Stromal cell of bone marrow (primary cell): ENCODE results near the gene FOXM1.

Source experiments
- DNase-seq: peaks from one replicate; pipeline ENCODE4 v3.0.0-alpha.2; 2012; ENCODE audit warnings: low read depth

The FOXM1 gene, protein sequence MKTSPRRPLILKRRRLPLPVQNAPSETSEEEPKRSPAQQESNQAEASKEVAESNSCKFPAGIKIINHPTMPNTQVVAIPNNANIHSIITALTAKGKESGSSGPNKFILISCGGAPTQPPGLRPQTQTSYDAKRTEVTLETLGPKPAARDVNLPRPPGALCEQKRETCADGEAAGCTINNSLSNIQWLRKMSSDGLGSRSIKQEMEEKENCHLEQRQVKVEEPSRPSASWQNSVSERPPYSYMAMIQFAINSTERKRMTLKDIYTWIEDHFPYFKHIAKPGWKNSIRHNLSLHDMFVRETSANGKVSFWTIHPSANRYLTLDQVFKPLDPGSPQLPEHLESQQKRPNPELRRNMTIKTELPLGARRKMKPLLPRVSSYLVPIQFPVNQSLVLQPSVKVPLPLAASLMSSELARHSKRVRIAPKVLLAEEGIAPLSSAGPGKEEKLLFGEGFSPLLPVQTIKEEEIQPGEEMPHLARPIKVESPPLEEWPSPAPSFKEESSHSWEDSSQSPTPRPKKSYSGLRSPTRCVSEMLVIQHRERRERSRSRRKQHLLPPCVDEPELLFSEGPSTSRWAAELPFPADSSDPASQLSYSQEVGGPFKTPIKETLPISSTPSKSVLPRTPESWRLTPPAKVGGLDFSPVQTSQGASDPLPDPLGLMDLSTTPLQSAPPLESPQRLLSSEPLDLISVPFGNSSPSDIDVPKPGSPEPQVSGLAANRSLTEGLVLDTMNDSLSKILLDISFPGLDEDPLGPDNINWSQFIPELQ

DNA sequence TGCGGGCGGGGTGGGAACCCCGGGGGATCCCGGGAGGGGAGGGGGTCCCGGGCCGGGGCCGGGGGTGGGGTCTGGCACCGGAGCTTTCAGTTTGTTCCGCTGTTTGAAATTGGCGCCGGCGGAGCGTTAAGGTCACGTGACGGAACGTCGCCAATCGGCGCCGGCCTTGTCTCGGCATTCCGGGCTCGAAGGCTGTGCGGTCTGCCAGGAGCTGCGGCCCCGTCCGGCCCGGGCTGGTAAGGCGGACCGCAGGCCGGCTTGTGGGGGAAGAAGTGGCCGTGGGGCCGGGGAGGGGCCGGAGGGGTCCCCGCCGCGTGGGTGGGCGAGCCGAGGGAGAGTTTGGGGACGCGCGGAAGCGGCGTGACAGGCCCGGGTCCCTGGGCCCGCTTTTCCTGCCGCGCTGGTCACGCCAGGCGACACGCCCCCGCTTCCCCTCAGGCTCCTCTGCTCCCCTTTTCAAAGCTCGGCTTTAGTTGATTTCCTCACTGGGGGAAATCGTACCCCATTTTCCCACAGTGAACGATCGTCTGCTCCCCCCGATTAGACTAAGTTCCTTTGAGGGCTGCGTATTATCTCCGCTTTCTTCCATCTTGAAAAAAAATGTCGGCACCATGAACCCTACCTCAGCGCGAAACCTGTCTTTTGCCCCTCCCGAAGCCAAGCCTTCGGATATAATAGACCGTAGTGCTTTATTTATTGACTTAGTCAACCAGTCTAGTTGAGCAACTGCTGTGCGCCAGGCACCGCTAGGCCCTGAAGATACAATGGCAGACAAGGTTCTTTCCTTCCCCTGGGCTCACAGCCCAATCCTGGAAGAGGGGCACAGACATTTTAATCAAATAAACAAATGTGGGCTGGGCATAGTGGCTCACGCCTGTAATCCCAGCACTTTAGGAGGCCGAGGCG, at the start of gene FOXM1, which contains the start of gene RHNO1:
TSS of gene FOXM1 (minus strand) at position 128 of the 906 bp plus-strand sequence. CDS start 2,696 bp downstream, outside the sequence.
TSS of gene RHNO1 (plus strand) at position 177 of the 906 bp plus-strand sequence. CDS start 8,144 bp downstream, outside the sequence.
- peak; percentile 77 for DNase-seq

DNA sequence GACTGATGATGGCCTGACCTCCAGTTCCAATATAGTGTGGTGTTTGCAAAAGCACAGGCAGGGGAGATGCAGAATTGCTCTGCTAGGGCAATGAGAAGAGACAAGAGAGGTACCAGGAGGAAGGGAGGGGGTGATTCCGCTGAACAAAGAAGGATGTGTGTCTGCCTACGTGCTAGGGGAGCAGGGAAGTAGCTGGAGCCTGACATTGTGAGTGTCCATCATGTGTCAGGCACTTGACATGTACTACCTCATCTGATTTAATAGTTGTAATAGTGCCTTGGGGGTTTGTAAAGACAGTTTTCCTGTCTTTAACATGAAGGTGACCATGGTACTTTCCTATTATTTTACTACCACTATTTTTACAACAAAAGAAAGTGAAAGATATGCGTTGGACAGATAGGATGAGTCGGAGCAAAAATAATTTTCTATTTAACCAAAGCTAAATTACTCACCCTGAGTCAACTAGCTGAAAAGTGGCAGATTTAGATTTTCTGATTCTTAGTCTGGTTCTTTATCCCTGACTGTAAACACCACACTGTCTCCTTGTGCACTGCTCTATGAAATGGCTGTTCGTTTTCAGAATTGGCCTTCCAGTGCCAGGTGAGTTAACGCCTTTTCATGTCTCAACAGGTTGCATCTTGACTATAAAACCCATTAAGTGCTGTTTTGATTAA, 48.5 kb upstream of the FOXM1 start:
- peak; percentile 14 for DNase-seq

DNA sequence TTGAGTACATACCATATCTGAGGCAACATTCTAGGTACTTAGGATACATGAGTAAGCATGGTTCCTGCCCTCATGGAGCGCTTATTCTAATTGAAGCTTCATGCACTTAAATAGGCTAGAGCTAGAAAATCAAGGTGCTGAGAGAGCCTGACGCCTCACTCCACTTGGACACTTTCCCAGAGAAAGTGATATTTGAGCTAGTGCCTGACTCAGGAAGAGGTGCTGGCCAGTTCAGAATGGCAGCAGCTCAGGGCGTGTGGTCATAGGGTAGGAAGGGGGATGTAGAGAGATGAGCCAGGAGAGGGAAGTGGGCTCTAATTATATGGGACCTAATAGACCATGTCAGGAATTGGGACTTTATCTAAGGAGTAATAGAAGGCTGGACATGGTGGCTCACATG, 47.0 kb upstream of the FOXM1 start:
- DNase-seq = peak; percentile 20

DNA sequence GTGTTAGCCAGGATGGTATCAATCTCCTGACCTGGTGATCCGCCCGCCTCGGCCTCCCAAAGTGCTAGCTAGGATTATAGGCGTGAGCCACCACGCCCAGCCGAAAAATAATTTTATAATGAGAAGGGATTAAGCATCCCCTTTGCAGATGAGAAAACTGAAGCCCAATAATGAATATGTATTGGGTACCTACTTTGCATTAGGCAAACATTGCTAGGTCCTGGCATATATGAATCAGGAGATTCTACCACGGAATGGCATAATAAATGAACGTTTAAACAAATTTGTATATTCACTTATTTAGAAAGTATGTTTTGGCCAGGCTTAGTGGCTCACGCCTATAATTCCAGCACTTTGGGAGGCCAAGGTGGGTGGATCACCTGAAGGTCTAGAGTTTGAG, 46.1 kb upstream of the FOXM1 start:
- no peak for DNase-seq

DNA sequence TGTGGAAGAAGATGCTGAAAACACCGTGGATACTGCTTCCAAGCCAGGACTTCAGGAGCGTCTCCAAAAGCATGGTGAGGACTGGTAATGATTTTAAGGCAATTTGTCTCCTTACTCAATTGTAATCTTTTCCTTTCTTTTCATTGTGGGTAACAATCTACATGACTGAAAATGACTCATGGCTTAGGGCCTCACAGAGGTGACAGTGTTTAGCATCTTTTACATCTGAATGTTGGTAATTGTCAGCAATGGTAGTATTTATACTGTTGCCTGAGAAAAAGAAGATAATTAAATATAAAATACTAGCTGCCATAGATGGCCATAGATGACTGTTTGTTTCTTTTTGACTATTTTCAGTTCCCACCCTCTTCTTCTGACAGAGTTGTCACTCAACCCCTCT, 45.4 kb upstream of the FOXM1 start:
- DNase-seq = no peak

DNA sequence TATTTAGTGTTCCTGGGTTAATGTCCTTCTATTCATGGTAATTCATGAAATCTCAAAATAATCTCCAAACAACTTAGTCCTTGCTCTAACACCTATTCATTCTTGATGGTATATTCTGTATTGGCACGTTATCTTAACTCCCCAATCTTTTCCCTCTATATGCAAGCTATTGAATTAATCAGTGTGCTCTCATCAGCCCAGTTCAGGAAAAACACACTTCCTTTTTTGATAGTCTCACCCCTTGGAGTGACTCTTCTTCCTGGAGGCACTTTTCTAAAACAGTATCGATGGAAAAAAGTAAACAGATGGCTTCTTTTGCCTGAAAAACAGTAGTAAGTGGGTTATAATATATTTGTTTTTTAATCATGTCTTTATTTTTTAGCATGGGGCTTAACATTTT, 42.3 kb upstream of the FOXM1 start:
- no peak for DNase-seq

DNA sequence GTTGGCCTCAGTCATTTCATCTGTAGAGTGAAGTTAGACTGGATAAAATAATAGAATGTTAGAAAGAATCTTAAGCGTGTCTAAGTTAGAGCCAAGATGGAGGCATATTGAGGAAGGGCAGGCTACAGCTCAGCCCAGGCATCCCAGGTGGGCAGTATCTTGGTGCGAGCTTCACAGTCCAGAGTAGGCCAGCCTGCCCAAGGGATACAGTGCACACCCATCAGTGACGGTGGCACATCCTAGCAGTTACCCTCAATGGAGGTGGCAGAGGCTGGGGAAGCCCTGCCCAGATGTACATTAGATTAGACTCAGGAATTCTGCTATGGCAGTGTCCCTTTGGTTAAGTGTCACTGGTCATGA, 35.2 kb upstream of the FOXM1 start:
- DNase-seq = no peak

DNA sequence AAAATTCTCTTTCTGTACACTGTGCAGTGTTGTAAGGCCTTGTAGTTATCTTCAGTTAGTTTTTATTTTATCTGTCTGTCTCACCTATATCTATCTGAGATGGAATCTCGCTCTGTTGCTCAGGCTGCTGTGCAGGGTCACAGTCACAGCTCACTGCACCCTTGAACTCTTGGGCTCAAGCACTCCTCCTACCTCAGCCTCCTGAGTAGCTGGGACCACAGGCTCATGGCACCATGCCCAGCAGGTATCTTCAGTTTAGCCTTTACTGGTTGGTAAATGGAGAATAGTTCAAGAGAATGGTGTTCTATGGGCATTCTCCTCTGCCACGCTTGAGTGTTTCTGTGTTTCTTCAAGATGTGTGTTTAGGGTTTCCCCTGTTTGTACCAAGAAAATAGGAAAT, 27.3 kb upstream of the FOXM1 start:
- DNase-seq = no peak

DNA sequence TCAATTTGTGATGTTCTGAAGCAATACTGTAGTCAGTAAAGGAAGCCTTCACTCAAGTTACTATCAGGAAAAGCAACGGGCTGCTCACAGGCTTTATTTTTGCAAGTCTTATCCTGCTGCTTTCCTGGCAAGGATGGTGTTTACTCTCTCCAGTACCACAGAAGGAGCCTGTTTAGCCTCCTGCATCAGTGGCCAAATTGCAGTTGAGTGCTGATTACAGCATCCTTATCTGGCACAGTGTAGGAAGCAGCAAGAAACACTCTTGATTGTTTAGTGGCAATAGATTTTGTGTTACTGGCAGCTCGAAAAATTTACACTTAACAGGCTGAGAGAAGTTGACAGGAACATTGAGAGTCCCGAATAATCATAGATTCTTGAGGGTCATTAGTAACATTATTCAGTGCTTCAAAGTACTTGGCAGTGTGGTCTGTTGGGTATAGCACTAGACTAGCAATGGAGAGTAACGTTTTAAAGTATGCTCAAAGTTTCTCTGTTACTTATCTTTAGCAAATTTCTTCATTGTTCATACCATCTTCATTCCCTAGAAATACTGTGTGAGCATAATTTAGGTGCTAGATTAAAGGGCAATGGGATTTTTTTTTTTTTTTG, 25.4 kb upstream of the FOXM1 start:
- no peak for DNase-seq

DNA sequence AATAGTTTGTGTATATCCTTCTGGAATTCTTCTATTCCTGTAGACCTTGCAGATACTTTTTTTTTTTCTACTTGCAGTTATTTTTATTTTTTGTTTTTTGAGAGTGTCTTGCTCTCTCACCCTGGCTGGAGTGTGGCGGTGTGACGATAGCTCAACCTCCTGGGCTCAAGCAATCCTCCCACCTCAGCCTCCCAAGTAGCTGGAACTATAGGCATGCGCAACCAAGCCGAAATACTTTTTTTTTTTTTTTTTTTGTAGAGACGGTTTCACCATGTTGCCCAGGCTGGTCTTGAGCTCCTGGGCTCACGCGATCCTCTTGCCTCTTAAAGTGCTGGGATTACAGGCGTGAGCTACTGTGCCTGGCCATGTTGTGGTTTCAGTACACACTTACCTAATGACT, 23.7 kb upstream of the FOXM1 start:
- DNase-seq = no peak

DNA sequence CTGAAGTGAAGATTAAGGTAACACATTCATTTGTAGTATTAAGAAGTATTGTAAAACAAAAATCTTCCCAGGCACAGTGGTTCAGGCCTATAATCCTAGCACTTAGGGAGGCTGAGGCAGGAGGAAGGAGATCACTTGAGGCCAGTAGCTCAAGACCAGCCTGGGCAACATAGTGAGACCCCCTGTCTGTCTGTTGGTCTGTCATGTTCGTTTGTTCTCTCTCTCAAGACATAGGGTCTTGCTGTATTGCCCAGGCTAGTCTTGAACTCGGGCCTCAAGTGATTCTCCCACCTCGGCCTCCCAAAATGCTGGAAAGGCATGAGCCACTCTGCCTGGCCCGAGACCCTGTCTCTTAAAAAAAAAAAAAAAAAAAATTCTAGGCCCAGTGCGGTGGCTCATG, 20.4 kb upstream of the FOXM1 start:
- DNase-seq = no peak

DNA sequence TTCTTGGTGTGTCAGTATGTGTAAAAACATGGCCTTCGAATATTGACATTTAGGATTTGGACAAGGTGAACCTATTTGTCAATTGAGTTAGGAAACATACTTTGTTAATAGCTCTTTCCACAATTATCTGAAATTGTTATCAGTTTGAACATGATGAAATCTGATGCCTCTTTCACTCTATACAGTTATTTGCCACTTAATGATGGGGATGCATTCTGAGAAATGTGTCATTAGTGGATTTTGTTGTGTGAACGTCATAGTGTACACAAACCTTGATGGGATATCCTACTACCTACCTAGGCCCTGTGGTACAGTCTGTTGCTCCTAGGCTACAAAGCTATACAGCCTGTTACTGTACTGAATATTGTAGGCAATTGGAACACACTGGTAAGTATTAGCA, 18.5 kb upstream of the FOXM1 start:
- no peak for DNase-seq

DNA sequence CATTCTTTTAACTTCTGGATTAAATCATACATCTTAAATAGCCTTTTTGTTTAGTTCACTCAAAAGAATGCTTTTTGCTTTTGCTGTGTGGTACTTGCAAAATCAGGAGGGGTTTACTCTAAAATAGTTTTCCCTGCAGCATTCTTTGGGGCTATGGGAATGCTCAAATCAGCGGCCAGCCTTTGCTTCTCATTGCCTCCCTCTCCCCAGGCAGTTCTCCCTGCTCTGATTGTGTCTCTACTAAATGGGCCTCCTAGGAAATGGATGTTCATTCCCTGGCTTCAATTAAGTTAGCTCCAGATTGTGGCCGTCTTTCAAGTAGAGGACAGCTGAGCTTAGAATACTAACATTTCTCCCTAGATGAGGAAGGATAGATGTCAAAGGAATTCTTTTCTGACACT, 18.1 kb upstream of the FOXM1 start:
- DNase-seq = no peak

DNA sequence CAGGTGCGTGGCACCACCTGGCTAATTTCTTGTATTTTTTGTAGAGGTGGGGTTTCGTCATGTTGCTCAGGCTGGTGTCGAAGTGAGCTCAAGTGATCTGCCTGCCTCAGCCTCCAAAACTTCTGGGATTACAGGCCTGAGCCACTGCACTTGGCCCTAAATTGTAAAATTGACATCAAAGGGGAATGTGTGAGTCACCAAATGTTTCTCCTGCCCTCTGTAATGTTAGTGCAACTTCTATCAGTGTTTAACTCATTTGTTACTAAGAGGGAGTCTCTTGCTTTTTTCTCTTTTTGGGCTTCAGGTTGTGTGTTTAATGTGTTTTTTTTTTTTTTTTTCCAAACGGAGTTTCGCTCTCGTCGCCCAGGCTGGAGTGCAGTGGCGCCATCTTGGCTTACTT, 16.0 kb upstream of the FOXM1 start:
- peak; percentile 86 for DNase-seq

DNA sequence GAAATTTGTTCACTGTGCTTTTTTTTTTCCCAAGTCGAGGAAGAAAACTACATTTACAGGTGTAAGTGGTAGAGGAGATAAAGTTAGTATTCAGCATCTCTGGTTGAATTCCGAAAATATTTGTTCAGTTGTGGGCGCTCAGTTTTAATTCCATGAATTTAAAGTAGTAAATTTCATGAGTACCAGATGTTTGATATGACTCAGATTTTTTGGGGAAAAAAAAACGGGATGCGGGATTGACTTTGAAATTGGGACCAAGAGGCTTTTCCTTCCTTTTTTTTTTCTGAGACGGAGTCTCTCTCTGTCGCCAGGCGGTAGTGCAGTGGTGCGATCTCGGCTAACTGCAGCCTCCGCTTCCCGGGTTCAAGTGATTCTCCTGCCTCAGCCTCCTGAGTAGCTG, 15.3 kb upstream of the FOXM1 start:
- DNase-seq = no peak

DNA sequence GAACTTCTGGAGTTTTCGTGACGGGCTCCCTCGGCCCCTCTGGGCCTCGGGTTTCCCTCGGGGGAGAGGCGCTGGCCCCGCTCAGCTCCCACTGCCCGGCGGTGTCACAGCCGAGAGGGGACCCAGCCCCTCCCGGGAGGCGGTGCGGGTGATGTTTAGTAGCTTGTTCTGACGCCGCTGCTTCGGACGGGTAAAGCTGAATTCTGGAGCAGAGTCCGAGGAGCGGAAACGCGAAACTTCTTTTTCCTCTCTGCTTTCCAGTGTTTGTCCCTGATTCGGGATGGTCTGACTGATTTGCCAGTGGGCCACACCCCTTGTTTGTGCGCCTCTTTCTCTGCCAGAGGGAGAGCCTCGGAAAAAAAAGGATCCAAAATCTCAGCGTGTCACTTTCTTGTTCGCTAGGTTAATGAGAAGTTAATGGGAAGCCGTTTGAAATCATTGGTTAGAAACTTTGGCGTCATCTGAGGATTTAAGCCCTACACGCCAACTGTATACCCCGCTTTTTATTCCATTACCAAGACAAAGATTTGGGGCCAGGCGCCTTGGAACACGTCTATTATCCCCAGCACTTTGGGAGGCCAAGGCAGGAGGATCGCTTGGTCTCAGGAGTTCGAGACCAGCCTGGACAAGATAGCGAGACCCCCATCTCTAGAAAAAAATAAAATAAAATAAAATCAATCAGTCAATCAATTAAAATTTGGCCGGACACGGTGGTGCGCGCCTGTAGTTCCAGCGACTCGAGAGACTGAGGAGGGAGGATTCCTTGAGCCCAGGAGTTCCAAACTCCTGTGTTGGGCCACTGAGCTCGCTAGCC, 14.5 kb upstream of the FOXM1 start:
- no peak for DNase-seq

DNA sequence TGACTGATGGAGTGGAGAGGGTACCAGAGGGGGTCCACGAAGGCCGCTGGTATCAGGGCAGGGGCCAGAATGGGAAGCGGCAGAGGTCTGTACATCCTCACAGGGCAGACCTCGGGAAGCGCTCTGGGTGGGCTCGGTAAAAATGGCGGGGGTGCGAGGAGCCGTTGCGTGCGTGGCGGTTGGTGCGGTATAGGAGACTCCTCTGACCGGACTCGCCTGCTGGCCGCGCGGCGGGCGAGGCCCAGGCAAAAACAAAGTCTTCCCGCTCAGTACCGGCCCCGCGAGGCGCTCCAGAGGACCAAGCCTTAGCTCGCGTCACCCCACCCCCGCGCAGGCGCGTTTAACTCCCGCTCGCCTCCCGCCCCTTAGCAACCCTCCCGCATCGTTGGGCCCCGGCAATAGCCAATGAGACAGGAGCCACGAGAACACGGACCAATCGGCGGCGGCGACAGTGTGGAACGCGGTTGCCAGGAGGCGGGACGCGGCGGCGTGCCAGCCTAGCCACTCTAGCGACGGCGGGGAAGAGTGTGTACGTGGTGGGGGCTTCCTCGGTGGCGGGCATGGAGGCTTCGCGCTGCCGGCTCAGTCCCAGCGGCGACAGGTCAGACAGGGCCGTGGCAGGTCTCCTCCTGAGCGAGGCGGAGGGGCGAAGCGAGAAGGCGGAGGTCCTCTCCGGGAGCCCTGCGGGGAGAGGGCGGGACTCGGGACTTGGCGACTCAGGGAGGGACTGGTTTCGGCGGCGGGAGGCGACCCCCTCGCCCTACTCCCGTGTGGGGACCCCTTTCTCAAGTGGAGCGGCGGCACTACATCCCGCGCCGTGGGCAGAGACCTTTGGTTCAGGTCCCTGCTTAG, 13.6 kb upstream of the FOXM1 start, which contains the start of gene TULP3:
TSS of gene TULP3 (plus strand) at position 504 of the 852 bp plus-strand sequence. CDS start at position 561, 57 bp downstream.
- DNase-seq = peak; percentile 96

DNA sequence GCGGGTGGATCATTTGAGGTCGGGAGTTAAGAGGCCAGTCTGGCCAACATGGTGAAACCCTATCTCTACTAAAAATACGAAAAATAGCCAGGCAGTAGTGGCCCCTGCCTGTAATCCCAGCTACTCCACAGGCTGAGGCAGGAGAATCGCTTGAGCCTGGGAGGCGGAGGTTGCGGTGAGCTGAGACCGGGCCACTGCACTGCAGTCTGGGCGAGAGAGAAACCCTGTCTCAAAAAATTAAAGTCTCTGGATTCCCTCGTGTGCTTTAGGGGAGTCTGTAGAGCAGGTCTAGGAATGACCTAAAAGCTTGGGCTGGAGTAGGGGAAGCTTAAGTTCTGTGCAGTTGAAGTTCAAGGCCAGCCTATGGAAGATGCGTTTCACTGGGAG, 13.0 kb upstream of the FOXM1 start:
- no peak for DNase-seq

DNA sequence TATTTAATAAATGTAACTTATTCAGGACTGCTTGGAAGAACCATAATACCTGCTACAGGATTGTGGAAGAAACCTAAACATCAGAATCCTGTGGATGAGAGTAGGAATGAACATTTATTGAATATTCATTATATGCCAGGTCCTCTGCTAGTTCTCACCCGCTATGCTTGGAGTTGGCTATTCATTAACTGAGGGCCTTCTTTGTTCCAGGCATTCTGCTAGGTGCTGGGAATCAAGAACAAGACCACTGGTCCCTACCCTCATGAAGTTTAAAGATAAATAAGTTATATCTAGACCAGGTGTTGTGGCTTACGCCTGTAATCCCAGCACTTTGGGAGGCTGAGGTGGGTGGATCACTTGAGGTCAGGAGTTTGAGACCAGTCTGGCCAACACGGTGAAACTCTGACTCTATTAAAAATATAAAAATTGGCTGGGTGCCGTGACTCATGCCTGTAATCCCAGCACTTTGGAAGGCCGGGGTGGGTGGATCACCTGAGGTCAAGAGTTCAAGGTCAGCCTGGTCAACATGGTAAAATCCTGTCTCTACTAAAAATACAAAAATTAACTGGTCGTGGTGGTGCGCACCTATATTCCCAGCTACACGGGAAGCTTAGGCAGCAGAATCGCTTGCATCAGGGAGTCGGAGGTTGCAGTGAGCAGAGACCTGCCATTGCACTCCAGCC, 9.9 kb upstream of the FOXM1 start:
- DNase-seq = no peak
